HG03457 (cell line): ENCODE data around the gene SOCS1.

Experiments
- ATAC-seq: cut with Tn5 transposase; IDR thresholded peaks from one replicate; pipeline ENCODE4 v1.9.1; 2021; ENCODE audit warnings: moderate number of reproducible peaks; ENCODE audit not compliant: unreplicated experiment

SOCS1 gene

DNA sequence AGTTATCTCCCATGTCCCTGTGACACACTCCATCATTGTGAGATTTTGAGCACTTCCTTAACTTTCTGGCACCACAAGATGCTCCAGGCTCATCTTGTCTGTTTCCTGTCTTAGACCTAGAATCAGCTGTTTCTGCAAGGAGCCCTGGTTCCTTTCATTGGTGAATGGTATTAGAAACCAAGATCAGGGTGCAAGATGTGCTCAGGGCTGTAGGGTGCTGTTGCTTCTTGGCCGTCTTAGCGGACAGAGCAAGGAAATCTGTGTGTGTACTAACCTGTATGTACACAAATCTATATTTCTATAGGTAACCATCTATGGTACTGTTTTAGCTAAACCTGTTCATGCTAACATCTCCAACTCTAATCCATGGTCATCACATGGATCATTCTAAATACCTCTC lies 33.2 kb upstream of the SOCS1 start:
- no peak for ATAC-seq

DNA sequence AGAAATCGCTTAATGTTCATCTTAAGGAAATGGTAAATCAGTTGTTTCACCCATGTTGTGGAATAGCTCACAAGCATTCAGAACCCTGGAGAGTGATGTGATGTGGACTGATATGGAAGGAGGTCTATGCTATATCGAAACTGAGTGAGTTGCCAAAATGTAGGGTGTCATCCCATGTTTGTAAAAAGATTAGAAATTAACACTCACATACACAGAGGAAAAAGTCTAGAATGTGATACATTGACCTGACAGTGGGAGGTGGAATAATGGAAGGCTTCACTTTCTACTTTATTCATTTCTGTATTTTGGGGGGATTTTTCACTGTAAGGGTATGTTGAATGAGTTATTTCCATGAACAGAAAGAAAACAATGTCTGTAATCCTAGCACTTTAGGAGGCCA lies 29.8 kb upstream of the SOCS1 start:
- no peak for ATAC-seq

DNA sequence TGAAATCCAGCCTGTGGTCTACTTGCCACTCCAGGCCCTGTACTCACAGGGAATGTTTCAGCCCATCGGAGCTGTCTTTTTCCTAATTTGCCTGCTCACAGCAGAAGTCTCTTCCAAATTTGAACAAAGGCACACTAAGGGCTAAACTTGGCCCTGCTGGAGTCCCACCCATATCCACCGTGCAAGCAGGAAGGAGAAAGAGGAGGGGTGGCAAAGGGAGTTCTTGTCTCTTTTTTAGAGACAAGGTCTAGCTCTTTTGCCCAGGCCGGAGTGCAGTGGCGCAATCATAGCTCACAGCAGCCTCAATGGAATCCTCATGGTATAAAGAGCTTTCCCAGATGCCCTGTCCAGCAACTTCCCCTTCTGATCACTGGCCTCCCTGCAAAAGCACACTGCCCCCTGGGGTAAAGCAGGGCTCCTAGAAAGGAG lies 27.8 kb upstream of the SOCS1 start:
- ATAC-seq: no peak

DNA sequence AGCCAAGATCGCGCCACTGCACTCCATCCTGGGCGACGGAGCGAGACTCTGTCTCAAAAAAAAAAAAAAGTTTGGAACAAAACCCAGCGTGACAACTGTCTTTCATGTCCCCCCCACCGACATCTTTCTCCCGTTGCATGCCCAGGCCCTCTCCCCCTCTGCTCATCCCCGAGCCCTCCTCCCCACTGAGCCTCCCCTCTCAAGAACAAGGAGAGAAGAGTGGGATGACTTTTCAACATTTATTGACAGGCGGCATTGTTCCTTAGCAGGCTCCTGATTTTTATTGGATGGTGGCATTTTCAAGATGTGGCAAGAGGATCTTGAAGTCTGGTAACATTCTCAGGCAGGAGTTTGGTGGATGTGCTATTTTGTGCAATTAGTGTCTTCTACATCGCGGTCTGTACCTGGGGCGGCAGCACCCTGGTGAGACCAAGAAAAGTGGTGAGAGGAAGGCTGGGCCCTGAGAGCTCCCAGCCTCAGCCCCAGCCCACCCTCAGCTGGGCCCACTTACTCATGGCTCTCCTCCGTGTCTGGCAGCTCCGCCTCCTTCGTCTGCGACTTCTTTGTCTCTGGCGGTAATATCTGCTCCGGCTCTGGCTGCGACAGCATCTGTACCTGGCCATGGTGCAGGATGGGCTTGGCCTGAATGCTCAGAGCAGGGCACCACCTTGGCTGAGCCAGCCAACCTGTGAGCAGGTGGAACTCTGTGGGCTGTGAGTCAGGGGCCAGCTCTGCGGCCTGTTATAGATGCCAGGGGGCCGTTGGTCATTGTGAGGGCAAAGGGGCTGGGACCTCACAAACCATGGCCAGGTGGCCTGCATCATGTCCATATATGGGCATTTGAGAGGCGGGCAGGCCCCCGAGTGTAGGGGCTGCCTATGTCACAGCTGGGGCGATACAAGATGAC lies 24.9 kb upstream of the SOCS1 start, which contains the start of gene PRM1:
TSS of gene PRM1 (minus strand) at position 715 of the 907 bp plus-strand sequence. CDS start at position 623, 92 bp downstream.
- no peak for ATAC-seq

DNA sequence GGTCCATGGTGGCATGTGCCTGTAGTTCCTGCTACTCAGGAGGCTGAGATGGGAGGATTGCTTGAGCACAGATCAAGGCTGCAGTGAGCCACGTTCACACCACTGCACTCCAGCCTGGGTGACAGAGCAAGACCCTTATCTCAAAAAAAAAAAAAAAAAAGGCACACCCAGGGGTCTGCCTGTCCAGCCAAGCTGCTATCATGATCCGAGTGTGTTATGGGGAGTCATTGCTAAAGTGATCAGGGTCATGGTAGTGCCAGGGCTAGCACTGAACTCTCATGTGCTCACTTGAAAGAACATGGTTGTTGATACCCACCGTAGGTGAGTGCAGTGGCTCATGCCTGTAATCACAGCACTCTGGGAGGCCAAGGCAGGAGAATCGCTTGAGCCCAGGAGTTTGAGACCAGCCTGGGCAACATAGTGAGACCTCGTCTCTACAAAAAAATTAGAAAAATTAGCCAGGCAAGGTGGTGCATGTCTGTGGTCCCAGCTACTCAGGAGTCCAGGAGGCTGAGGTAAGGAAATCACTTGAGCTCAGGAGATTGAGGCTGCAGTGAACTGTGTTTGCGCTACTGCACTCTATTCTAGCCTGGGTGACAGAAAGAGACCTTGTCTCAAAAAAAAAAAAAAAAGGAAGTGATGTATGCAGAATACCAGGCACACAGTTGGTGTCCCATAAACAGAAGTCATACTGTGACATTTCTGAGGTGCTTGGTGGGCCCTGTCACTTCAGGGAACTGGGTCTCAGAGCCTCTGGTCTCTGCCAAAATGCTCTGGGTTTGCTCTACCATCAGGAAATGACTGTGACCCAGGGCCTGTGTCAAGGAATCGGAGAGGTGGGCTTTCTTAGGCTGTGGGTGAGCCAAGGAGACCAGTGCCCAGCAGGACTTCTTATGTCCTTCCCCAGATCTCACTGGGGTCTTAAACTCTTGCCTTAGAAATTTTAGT lies 23.0 kb upstream of the SOCS1 start:
- no peak for ATAC-seq

DNA sequence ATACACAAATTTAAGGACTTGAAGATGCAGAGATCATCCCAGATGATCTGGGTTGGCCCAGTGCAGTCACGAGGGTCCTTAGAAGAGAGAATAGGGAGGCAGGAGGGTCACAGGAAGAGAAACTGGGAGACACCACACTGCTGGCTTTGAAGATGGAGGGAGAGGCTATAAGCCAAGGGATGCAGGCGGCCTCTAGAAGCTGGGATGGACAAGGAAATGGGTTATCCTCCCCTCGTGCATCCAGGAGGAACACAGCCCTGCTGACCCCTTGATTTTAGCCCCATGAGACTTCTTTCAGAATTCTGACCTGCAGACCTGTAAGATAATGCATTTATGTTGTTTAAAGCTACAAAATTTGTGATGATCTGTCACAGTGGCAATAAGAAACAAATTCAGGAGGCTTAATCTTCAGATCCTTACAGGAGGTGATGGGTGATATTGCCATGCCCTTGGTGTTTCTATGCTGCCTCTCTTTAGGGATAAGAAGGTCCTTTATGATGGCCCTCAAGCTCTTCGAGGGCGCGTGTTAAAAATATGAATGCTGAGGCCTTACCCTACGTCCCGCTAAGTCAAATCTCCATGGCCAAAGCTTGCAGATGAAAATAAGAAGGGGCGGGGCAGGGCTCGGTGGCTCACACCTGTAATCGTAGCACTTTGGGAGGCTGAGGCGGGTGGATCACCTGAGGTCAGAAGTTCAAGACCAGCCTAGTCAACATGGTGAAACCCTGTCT lies 21.8 kb upstream of the SOCS1 start:
- ATAC-seq: no peak

DNA sequence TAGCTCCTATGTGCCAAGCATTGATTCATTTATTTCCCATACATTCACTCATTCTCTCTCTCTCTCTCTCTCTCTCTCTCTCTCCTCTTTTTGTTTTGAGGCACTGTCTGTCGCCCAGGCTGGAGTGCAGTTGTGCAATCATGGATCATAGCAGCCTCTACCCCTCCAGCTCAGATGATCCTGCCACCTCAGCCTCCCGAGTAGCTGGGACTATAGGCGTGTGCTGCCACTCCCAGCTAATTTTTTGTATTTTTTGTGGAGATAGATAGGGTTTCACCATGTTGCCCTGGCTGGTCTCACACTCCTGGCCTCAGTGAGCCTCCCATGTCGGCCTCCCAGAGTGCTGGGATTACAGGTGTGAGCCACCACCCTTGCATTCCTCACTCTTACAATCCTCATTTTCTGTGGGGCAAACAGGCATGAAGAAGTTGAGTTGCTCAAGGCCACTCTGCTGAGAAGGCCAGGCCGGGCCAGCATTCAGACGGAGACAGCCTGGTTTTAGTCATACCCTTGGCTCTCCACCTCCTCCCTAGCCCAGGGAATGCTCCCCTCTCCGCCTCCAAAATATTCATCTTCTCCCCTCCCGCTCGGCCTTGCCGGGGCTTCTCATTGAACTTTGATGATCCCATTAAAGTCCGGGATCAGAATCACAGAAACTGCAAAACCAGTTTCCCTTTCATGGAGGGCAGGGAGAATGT lies 21.0 kb upstream of the SOCS1 start:
- ATAC-seq: no peak

DNA sequence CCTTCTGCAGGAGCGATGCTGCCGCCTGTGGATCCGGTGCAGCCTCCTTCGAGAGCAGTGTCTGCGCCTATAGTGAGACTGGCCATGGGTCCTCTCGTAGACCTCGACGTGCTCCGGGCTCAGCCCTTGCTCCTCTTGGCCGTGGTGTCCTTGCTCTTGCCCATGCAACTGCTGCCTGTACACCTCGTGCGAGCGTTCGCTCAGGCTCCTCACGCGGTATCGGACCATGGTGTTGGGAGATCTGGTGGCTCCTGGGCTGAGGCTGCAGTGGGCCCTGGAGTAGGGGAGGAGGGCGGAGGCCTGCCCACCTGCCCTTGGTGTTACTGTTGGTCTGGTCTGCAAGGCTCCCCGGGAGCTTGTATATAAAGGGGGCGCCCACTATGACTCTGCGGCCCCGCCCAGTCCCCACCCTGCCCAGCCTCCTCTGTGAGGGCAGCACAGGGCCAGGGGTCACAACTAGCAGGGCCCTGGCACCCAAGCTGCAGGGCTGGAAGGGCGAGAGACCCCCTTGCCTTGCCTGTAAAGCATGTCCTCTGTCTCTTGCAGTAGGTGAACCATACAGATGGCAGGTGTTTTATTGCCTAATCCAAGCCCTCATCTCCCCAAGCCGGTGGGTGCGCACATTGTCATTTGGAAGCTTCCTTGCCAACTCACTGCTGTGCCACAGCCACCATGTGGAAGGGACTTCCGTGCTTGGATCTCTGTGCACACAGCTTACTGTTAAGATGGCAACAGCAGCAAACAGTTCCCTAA lies 20.3 kb upstream of the SOCS1 start, which contains the start of gene PRM2:
TSS of gene PRM2 (minus strand) at position 338 of the 753 bp plus-strand sequence. CDS start at position 228, 110 bp downstream.
- no peak for ATAC-seq

DNA sequence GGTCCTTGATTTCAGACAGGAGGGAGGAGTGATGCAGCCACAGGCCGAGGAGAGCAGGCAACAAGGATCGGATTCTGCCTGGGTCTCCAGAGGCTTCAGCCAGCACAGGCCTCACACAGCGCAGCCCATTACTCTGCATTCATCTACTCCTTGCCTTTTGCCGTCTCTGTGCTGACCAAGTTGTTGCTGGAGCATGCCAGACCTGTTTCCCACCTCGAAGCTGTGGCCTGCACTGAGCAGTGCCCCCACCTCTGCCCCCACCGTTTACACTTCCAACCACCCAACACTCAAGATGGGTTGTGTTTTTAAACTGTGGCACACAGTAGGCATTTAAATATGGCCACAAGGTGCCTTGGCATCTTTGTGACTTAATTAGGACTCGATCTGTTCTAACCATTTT lies 19.0 kb upstream of the SOCS1 start:
- ATAC-seq: no peak

DNA sequence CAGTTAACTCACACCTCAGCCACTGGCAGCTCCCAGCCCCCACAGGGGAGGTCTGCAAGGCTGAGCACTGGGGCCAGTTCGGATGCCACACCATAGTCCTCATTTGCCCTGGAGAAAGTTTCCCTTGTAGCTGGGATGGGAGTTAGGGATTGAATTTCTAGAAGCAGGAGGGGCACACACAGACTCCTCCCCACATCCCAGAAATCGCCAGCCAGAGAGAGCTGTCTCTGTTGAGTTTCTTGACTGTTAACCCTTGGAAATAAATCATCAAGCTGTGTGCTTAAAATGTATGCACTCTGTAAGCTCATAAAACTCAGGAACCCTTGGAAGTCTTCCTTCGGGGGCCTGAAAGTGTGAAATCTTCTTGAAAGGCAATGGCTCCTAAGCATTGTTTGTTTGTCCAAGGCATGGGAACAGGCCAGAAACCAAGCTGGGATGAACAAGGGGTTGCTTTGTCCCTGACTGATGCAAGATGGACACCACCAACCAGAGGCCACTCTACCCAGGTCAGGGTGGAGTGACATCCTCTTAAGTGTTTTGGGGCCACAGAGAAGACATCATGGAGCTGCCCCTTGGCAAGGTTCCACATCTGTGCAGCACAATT lies 17.8 kb upstream of the SOCS1 start:
- ATAC-seq: no peak

DNA sequence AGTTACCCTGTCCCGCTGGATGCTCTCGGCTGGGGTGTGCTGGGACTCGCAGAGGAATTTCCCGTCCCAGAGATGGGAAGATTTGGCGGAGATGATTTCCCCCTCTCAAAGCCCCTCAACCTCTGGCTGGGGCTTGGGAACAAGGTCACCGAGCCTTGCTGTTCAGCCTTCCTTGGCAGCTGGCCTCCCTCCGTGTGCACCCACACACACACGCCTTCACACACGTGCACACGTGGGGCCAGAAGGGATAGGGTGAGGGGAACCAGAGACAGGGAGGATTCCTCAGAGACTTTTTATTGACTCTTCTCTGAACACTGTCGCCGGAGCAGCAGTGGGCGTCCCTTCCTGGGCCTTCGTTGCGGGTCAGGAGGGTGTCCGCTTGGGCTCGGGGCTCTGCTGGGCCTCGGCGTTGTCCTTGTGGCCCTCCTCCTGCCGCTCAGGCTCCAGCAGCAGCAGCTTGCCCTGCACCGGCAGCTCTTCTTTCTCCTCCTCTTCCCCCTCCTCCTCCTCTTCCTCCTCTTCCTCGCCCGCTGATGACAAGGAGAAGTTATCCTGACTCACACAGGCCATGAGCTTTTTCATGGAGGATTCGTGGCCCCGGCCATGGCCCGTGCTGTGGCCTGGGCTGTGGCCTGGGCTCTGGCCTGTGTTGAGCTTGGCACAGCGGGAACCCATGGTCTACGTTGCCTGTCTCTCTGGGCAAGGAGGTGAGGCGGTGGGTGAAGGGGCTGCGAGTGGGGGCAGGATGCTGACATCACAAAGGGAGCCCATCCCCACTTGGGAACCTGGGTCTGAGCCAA lies 17.1 kb upstream of the SOCS1 start, which contains the start of gene PRM3:
TSS of gene PRM3 (minus strand) at position 709 of the 800 bp plus-strand sequence. CDS start at position 675, 34 bp downstream.
- no peak for ATAC-seq

DNA sequence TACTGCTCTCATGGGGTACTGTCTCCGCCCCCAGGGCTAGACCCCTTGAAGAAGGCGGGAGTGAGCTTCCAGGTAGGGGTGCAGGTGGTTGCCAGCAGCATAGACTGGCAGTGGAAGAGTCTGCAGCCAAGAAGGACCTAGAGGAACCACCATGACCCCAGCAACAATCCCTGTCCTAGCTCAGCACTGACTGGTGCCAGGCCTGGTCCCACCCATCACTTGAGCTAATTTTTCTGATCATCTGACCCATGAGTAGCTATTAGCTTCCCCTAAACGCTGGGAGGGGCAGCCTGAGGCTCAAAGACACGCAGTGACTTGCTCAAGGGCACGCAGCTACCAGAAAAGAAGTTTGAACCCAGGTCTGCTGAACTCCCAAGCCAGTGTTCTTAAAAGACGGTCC lies 16.5 kb upstream of the SOCS1 start:
- ATAC-seq: no peak

DNA sequence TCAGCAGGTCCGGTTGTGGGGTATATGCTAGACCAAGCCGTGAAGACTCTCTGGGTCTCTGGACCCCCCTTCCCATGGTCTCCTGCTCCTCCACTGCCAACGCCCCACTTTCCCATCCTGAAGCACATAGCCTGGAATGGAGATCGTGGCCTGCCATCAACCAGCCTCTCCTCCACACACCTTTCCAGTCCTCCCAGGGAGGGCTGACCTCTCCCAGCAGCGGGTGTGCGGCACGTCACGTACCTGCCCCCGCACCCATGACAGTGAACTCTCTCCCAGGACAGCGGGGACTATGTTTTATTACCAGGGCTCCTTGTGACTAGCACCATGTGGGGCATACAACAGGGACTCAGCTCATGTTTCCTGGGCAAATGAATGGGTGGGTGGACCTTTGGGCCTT lies 15.6 kb upstream of the SOCS1 start:
- no peak for ATAC-seq

DNA sequence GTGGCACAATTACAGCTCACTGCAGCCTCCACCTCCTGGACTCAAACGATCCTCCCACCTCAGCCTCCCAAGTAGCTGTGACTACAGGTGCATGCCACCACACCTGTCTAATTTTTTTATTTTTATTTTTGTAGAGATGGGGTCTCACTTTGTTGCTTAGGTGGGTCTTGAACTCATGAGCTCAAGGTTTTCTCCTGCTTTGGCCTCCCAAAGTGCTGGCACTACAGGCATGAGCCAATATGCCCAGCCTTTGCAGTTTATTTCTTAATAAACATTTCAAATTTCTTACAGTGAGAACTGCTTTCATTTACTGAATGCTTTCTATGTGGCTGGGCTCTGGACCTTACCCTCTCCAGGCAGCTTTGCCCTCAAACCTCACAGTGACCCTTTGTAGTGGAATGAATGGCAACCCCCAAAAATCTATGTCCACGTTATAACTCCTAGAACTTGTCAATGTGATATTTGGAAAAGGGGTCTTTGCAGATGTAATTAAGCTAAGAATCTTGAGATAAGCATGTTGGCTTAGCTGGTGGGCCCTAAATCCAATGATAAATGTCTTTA lies 14.7 kb upstream of the SOCS1 start:
- ATAC-seq: no peak

DNA sequence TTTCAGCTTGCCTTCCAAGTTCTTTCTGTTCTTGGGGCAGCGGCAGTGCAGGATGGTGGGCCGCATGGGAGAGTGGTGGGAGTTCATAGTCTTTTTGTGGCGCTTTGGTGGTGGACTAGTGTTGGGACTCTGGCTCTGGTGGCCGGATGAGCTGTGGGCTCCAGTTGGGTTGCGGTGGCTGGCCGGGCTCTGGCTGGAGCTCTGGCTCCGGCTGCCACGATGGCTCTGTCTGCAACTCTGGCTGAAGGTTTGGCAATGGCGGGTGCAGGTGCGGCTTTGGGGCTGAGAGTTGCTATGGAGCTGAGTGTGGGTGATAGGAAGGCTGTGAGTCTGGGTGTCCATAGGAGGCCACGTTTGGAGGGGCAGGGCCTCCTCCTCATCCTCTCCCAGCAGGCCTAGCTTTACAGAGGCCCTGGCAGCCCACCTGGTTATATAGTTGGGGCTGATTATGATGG lies 12.9 kb upstream of the SOCS1 start, which contains the start of gene TNP2:
TSS of gene TNP2 (minus strand) at position 405 of the 455 bp plus-strand sequence. CDS start at position 342, 63 bp downstream.
- no peak for ATAC-seq

DNA sequence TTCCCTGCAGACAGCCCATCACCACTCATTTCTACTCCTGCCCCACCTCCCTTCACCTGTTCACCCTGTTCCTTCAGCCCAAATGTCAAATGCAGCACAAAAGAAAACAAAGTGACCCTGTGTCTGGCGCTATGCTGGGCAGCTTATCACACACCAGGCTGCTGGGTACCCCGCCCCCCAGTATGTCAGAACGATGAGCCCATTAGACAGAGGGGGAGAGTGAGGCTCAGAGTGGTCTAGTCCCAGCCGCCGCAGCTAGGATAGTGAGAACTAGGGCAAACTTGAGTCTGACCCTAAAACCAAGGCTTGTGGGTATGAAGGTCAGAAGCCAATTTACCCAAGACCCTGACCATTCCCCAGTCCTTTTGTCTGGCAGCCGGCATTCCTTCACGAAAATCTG lies 9.1 kb upstream of the SOCS1 start:
- no peak for ATAC-seq

DNA sequence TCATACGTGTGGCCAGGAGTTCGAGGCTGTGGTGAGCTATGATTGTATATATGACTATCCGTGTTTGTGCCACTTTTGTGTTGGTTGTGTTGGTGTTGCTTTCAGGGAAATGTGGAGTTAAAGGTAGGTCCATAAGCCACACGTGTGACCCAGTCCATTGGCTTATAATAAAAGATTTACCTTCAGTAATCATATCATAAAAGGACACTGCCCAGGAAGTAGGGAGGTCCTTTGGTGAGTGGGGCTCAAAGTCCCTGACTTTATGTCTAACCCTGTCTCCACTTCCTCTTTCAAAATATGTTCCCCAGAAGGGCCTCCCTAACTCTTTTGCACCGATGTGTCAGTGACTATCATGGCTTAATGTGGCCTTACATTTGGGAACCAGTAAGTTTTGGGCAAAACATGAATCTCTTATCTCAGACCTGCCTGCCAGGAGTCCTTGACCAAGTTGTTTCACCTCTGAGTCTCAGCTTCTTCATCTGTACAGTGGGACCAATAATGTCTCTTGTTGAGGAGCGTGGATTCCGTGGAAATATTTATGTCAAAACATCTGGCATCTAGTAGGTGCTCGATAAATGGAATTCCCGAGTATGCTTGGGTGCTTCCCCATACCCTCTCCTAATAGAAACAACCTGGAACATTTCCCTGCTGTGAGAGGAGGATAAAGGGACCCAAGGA lies 8.3 kb upstream of the SOCS1 start:
- no peak for ATAC-seq
